HuH-7.5 (cell line): ENCODE measurements around the gene TUBB.

ENCODE experiments used
- DNase-seq: peaks from one replicate; pipeline ENCODE4 v3.0.0; 2011; ENCODE audit warnings: low spot score

The TUBB gene

GRCh38 chr6:30687659-30688431 lies 32.3 kb upstream of the TUBB start:
- DNase-seq, result no peak

- DNase-seq, result no peak
Observed at GRCh38 chr6:30688569-30688968, 31.6 kb upstream of the TUBB start.

- no peak for DNase-seq
Observed at GRCh38 chr6:30689022-30689865, 30.9 kb upstream of the TUBB start.

DNA sequence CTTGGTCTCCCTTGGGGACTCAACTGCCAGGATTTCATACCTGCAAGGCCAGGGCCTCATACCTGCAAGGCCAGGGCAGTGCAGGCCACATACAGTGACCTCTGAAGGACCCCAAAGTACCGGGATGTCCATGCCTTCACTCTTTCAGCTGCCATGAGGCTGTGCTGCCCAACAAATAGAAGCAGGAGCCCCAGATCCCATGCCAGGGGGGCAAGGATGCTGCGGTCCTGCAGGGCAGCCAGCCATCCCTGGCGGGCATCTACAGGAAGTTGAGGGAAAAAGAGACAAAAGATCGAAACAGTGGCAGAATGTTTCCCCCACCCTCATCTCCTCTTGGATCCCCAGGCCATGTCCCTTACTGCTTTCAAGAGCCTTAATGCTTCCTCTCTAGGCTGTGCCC lies 30.2 kb upstream of the TUBB start:
- DNase-seq, result no peak

- DNase-seq, result peak; percentile 68
Observed at GRCh38 chr6:30690403-30691207, 29.5 kb upstream of the TUBB start, which contains the start of gene NRM. NRM (minus strand) TSS chr6:30690984; CDS start chr6:30690974, 10 bp downstream.

- no peak for DNase-seq
Observed at GRCh38 chr6:30691208-30691847, 28.8 kb upstream of the TUBB start.

- no peak for DNase-seq
Observed at GRCh38 chr6:30696432-30696831, 23.7 kb upstream of the TUBB start.

- DNase-seq, result no peak
Observed at GRCh38 chr6:30700340-30700739, 19.8 kb upstream of the TUBB start.

DNA sequence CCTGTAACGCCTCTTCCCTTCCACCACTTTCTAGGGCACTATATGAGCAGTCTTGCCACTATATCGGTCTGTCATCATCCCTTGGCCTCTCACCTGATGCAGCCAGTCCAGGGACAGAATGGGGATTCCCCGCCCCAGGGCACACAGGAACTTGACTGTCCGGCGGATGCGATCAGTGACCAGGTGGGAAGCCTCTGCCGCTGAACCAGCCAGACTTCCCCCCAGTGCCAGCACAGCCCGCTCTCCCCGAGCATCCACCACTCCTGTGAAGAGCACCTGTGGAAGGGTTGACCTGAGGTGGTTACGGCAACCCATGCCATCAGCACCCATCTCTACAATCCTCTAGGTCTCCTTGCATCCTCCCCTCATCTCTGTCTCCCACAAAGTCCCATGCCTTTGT lies 17.1 kb upstream of the TUBB start:
- DNase-seq, result no peak

GRCh38 chr6:30703821-30704220 lies 16.3 kb upstream of the TUBB start:
- no peak for DNase-seq

GRCh38 chr6:30705620-30706019 lies 14.5 kb upstream of the TUBB start:
- DNase-seq, result no peak

DNA sequence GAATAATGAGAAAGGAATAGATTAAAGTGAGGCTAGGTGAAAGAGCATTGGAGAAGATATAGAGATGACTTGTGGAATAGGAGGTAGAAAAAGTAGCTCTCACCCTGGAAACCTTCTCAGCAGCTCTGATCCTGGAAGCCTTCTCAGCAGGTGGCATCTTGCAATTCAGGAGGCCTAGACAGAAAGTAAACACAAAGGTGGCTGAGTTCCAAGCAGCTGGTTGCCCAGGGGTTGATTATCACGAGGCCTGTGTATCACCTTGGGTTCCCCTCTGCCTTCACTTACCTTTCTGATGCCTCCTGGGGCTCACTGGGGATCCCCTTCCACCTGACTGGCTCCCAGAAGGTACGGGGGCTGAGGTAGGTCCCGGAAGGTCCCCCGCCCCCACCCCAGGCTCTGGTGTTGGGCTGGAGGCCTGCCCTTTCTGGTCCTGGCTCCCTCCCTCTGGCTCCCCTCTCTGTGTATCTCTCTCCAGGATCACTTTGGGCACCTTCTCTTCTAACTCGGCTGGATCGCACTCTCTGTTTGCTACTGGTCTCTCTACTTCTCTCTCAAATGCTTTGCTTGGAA lies 12.8 kb upstream of the TUBB start:
- DNase-seq, result no peak

- no peak for DNase-seq
Observed at GRCh38 chr6:30709101-30709868, 10.9 kb upstream of the TUBB start.

- no peak for DNase-seq
Observed at GRCh38 chr6:30711758-30712380, 8.3 kb upstream of the TUBB start.

- DNase-seq, result no peak
Observed at GRCh38 chr6:30712441-30712945, 7.7 kb upstream of the TUBB start.

GRCh38 chr6:30714263-30714662 lies 5.9 kb upstream of the TUBB start:
- DNase-seq, result no peak

GRCh38 chr6:30716879-30717128 lies 3.3 kb upstream of the TUBB start:
- no peak for DNase-seq

GRCh38 chr6:30717129-30717844 lies 2.9 kb upstream of the TUBB start, which contains the start of gene MDC1:
MDC1 (minus strand) TSS chr6:30717281; CDS start chr6:30715175, 2,106 bp downstream.
- DNase-seq, result peak; percentile 84
